HEK293T (cell line): ENCODE data around the gene PTPN3.

Experiments used
- BHLHE40 ChIP-seq: fragments of 450-650 bp; IDR thresholded peaks from 2 replicates; pipeline ENCODE4 v1.6.1; 2016; ENCODE audit warnings: mild to moderate bottlenecking, moderate library complexity, borderline replicate concordance
- ELF4 ChIP-seq: fragments of 450-650 bp; IDR thresholded peaks from 2 replicates; pipeline ENCODE4 v1.6.1; 2017; ENCODE audit warnings: antibody characterized with exemption
- FOXA1 ChIP-seq: fragments of 450-650 bp; IDR thresholded peaks from 2 replicates; pipeline ENCODE4 v1.6.1; 2016; ENCODE audit warnings: mild to moderate bottlenecking
- FOXK2 ChIP-seq: fragments of 450-650 bp; IDR thresholded peaks from 2 replicates; pipeline ENCODE4 v1.6.1; 2016; ENCODE audit warnings: mild to moderate bottlenecking
- FOXM1 ChIP-seq: fragments of 450-650 bp; IDR thresholded peaks from 2 replicates; pipeline ENCODE4 v1.6.1; 2017; ENCODE audit warnings: mild to moderate bottlenecking, borderline replicate concordance
- HDGF ChIP-seq: fragments of 450-650 bp; IDR thresholded peaks from 2 replicates; pipeline ENCODE4 v1.6.1; 2017; ENCODE audit warnings: antibody characterized with exemption, borderline replicate concordance
- L3MBTL2 ChIP-seq: fragments of 450-650 bp; conservative IDR thresholded peaks from 2 replicates; pipeline ENCODE4 v1.6.1; 2016; ENCODE audit warnings: mild to moderate bottlenecking
- SP1 ChIP-seq: fragments of 450-650 bp; IDR thresholded peaks from 2 replicates; pipeline ENCODE4 v1.6.1; 2017
- SUZ12 ChIP-seq: fragments of 450-650 bp; IDR thresholded peaks from 2 replicates; pipeline ENCODE4 v1.6.1; 2016; ENCODE audit warnings: mild to moderate bottlenecking
- TARDBP ChIP-seq: fragments of 450-650 bp; IDR thresholded peaks from 2 replicates; pipeline ENCODE4 v1.6.1; 2016
- ZNF384 ChIP-seq: fragments of 450-650 bp; IDR thresholded peaks from 2 replicates; pipeline ENCODE4 v1.6.1; 2016

DNA sequence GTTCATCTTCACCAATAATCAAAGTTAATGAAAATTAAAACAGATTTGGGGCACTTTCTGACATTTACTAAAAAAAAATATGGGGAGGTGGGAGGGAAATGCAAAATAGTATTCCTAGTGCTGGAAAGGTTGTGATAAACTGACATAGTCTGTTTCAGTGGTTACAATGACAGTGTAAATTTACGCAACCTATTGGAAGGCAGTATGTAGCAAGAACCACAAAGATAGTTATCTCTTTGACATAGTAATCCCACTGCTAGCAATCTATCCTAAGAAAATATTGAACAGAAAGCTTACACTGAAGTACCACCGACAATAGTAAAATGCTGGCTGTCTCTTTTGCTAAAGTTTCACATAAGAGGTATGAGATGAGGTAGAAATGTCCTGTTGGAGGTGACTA, 162.2 kb downstream of the PTPN3 start:
- no peak for TF ChIP-seq L3MBTL2
- no peak for TF ChIP-seq FOXK2
- no peak for TF ChIP-seq FOXM1
- TF ChIP-seq BHLHE40: no peak
- TF ChIP-seq SP1: no peak
- no peak for TF ChIP-seq ELF4
- TF ChIP-seq HDGF: no peak
- no peak for TF ChIP-seq TARDBP
- TF ChIP-seq SUZ12: no peak
- no peak for TF ChIP-seq FOXA1
- no peak for TF ChIP-seq ZNF384
